HL-60 (cell line): ENCODE data around the gene PTPA.

Experiments used
- GABPA ChIP-seq: IDR thresholded peaks from 2 replicates; pipeline ENCODE4 v1.6.1; 2012; ENCODE audit warnings: low read depth
- POLR2AphosphoS5 ChIP-seq: IDR thresholded peaks from 2 replicates; pipeline ENCODE4 v1.6.1; 2012; ENCODE audit warnings: low read depth
- REST ChIP-seq: IDR thresholded peaks from 2 replicates; pipeline ENCODE4 v1.6.1; 2012; ENCODE audit warnings: low read depth; ENCODE audit not compliant: insufficient replicate concordance
- TF ChIP-seq, protein P1 (sequence below): IDR thresholded peaks from one replicate; pipeline ENCODE4 v1.5.1; 2011; ENCODE audit warnings: low read length, control low read depth, inconsistent platforms; ENCODE audit not compliant: insufficient read depth

- TF ChIP-seq, protein P1, sequence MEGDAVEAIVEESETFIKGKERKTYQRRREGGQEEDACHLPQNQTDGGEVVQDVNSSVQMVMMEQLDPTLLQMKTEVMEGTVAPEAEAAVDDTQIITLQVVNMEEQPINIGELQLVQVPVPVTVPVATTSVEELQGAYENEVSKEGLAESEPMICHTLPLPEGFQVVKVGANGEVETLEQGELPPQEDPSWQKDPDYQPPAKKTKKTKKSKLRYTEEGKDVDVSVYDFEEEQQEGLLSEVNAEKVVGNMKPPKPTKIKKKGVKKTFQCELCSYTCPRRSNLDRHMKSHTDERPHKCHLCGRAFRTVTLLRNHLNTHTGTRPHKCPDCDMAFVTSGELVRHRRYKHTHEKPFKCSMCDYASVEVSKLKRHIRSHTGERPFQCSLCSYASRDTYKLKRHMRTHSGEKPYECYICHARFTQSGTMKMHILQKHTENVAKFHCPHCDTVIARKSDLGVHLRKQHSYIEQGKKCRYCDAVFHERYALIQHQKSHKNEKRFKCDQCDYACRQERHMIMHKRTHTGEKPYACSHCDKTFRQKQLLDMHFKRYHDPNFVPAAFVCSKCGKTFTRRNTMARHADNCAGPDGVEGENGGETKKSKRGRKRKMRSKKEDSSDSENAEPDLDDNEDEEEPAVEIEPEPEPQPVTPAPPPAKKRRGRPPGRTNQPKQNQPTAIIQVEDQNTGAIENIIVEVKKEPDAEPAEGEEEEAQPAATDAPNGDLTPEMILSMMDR: no peak
- 0 out of 2 replicates have a peak, but pooled peaks have one; percentile 17 for TF ChIP-seq POLR2AphosphoS5
- TF ChIP-seq REST: no peak
- TF ChIP-seq GABPA: no peak
These were observed 30.1 kb downstream of the PTPA start for GRCh38 chr9:129141066-129142041.
